Measurements from ENCODE around the gene ASL. TPM values are rescaled to one million over a fixed set of nuclear protein-coding genes. Genes with fewer than 3 reads are reported as not detected.

ASL gene
- total and polyA plus RNA-seq, 9 of the 15 experiments (the other 6 are each of a cell fraction or from before 2014, with no cell fraction given): 2.6 to 67.0 (median 33.3) TPM

DNA sequence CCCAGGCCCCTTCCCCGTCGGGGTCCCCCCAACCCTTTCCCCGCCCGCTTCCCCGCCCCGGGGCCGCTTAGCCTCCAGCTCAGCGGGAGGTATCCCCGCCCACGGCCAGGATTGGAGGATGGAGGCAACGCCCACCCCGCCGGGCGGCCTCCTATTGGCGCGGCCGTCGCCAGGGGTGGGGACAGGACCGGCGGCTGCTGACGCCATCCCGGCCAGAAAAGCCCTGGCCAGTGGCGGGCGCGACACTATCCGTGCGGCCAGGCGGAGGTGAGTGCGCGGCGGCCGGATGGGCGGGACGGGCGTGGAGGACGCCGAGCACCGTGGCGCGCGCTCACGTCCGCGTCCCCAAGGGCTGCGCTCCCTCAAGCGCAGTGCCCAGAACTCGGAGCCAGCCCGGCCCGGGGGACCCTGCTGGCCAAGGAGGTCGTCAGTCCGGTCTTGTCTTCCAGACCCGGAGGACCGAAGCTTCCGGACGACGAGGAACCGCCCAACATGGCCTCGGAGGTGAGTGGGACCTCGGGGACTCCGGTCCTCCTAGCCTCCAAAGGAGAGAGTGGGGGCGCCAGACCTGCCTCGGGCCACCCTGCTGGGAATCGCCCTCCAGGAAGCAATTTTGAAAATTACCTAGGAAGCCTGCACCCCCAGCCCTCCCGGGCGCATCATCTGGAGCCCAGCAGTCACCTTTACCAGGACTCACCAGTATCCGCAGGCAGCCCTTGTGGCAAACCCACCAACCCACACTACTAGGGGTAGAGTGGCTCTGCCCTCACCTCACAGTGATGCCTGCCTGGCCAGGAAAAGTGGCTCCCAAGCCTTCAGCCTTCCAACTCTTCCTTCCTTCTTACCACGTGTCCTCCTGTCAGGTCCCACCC lies at the start of gene ASL (continued):
- TF ChIP-seq, protein P1, sequence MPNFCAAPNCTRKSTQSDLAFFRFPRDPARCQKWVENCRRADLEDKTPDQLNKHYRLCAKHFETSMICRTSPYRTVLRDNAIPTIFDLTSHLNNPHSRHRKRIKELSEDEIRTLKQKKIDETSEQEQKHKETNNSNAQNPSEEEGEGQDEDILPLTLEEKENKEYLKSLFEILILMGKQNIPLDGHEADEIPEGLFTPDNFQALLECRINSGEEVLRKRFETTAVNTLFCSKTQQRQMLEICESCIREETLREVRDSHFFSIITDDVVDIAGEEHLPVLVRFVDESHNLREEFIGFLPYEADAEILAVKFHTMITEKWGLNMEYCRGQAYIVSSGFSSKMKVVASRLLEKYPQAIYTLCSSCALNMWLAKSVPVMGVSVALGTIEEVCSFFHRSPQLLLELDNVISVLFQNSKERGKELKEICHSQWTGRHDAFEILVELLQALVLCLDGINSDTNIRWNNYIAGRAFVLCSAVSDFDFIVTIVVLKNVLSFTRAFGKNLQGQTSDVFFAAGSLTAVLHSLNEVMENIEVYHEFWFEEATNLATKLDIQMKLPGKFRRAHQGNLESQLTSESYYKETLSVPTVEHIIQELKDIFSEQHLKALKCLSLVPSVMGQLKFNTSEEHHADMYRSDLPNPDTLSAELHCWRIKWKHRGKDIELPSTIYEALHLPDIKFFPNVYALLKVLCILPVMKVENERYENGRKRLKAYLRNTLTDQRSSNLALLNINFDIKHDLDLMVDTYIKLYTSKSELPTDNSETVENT (CRISPR knock-in tag; IDR thresholded peaks at IDR 0.05): peak; percentile 94
- peak; percentile 86 for TF ChIP-seq JUND (IDR thresholded peaks at IDR 0.05; ENCODE audit: borderline replicate concordance, low read depth, low read length)
- TF ChIP-seq JUND (tag; IDR thresholded peaks at IDR 0.05; ENCODE audit: borderline replicate concordance, low read depth, low read length): peak; percentile 54; the same call in 1 of the 3 replicates
- no peak for TF ChIP-seq MCM3 (IDR thresholded peaks at IDR 0.05)
- no peak for TF ChIP-seq ZFP36 (IDR thresholded peaks at IDR 0.05; ENCODE audit: low read depth, low read length, partially characterized antibody)
- TF ChIP-seq ZNF347 (CRISPR knock-in tag; IDR thresholded peaks at IDR 0.05; ENCODE audit: low read depth): no peak
- TF ChIP-seq, protein P2, sequence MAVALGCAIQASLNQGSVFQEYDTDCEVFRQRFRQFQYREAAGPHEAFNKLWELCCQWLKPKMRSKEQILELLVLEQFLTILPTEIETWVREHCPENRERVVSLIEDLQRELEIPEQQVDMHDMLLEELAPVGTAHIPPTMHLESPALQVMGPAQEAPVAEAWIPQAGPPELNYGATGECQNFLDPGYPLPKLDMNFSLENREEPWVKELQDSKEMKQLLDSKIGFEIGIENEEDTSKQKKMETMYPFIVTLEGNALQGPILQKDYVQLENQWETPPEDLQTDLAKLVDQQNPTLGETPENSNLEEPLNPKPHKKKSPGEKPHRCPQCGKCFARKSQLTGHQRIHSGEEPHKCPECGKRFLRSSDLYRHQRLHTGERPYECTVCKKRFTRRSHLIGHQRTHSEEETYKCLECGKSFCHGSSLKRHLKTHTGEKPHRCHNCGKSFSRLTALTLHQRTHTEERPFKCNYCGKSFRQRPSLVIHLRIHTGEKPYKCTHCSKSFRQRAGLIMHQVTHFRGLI (CRISPR knock-in tag; IDR thresholded peaks at IDR 0.05): no peak
- TF ChIP-seq ELF1 (tag; IDR thresholded peaks at IDR 0.05): peak; percentile 32; the same call in 1 of the 2 replicates
- TF ChIP-seq, protein P3, sequence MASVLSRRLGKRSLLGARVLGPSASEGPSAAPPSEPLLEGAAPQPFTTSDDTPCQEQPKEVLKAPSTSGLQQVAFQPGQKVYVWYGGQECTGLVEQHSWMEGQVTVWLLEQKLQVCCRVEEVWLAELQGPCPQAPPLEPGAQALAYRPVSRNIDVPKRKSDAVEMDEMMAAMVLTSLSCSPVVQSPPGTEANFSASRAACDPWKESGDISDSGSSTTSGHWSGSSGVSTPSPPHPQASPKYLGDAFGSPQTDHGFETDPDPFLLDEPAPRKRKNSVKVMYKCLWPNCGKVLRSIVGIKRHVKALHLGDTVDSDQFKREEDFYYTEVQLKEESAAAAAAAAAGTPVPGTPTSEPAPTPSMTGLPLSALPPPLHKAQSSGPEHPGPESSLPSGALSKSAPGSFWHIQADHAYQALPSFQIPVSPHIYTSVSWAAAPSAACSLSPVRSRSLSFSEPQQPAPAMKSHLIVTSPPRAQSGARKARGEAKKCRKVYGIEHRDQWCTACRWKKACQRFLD (CRISPR knock-in tag; IDR thresholded peaks at IDR 0.05): peak; percentile 44; the same call in 1 of the 2 replicates
- peak; percentile 88; the same call in 1 of the 2 replicates for TF ChIP-seq KLF13 (tag; IDR thresholded peaks at IDR 0.05; ENCODE audit: borderline replicate concordance, low read depth)
- TF ChIP-seq PML (IDR thresholded peaks at IDR 0.05; ENCODE audit: low read length): peak; percentile 63; the same call in 1 of the 2 replicates
- TF ChIP-seq, protein P4, sequence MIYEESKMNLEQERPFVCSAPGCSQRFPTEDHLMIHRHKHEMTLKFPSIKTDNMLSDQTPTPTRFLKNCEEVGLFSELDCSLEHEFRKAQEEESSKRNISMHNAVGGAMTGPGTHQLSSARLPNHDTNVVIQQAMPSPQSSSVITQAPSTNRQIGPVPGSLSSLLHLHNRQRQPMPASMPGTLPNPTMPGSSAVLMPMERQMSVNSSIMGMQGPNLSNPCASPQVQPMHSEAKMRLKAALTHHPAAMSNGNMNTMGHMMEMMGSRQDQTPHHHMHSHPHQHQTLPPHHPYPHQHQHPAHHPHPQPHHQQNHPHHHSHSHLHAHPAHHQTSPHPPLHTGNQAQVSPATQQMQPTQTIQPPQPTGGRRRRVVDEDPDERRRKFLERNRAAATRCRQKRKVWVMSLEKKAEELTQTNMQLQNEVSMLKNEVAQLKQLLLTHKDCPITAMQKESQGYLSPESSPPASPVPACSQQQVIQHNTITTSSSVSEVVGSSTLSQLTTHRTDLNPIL (CRISPR knock-in tag; IDR thresholded peaks at IDR 0.05): no peak
- TF ChIP-seq POLR2G (IDR thresholded peaks at IDR 0.05; ENCODE audit: low read depth, low read length): peak; percentile 100
- TF ChIP-seq BMI1 (IDR thresholded peaks at IDR 0.05; ENCODE audit: low read length): 0 out of 2 replicates have a peak, but pooled peaks have one; percentile 9
- no peak for TF ChIP-seq SRSF1 (IDR thresholded peaks at IDR 0.05; ENCODE audit: low read depth, low read length)
- no peak for TF ChIP-seq IFI16 (CRISPR knock-in tag; IDR thresholded peaks at IDR 0.05)
- TF ChIP-seq, protein P5, sequence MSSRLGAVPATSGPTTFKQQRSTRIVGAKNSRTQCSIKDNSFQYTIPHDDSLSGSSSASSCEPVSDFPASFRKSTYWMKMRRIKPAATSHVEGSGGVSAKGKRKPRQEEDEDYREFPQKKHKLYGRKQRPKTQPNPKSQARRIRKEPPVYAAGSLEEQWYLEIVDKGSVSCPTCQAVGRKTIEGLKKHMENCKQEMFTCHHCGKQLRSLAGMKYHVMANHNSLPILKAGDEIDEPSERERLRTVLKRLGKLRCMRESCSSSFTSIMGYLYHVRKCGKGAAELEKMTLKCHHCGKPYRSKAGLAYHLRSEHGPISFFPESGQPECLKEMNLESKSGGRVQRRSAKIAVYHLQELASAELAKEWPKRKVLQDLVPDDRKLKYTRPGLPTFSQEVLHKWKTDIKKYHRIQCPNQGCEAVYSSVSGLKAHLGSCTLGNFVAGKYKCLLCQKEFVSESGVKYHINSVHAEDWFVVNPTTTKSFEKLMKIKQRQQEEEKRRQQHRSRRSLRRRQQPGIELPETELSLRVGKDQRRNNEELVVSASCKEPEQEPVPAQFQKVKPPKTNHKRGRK (tag; IDR thresholded peaks at IDR 0.05): no peak
- peak; percentile 40; the same call in 1 of the 2 replicates for TF ChIP-seq CBFA2T3 (IDR thresholded peaks at IDR 0.05)
- peak; percentile 27; the same call in 1 of the 2 replicates for TF ChIP-seq NFIC (IDR thresholded peaks at IDR 0.05)

Measured in K562 (cell line).